HL-60 (cell line): ENCODE data around the gene ZNF837.

ENCODE experiments used
- DNase-seq, 2 experiments: peaks; one replicate each; pipeline ENCODE4 v3.0.0-alpha.2; 2010 to 2020; ENCODE audit warnings: low read depth in 1 of 2, low spot score in 1 of 2
- H3K27ac ChIP-seq: fragments of 250-450 bp; sonication (Bioruptor Pico); replicated peaks from 2 replicates; pipeline ENCODE4 v1.5.1; 2020; ENCODE audit warnings: mild to moderate bottlenecking, moderate library complexity
- H3K27me3 ChIP-seq: fragments of 250-450 bp; sonication (Bioruptor Pico); 2 replicates; pipeline ENCODE4 v1.5.1; 2021; ENCODE audit warnings: mild to moderate bottlenecking, moderate library complexity; ENCODE audit not compliant: insufficient read depth, poor library complexity, severe bottlenecking
- H3K4me3 ChIP-seq: replicated peaks from 2 replicates; pipeline ENCODE4 v1.5.1; 2011; ENCODE audit warnings: mild to moderate bottlenecking, control low read depth, low read length; ENCODE audit not compliant: insufficient read depth
- GABPA ChIP-seq: IDR thresholded peaks from 2 replicates; pipeline ENCODE4 v1.6.1; 2012; ENCODE audit warnings: low read depth
- POLR2AphosphoS5 ChIP-seq: IDR thresholded peaks from 2 replicates; pipeline ENCODE4 v1.6.1; 2012; ENCODE audit warnings: low read depth
- SPI1 ChIP-seq: IDR thresholded peaks from 2 replicates; pipeline ENCODE4 v1.6.1; 2012; ENCODE audit warnings: low read depth, mild to moderate bottlenecking, borderline replicate concordance
- TF ChIP-seq, protein P1 (sequence below): IDR thresholded peaks from 2 replicates; pipeline ENCODE4 v1.6.1; 2012; ENCODE audit warnings: low read depth; ENCODE audit not compliant: insufficient replicate concordance
- TF ChIP-seq, protein P2 (sequence below): IDR thresholded peaks from one replicate; pipeline ENCODE4 v1.5.1; 2011; ENCODE audit warnings: low read length, control low read depth, inconsistent platforms; ENCODE audit not compliant: insufficient read depth

Gene ZNF837

DNA sequence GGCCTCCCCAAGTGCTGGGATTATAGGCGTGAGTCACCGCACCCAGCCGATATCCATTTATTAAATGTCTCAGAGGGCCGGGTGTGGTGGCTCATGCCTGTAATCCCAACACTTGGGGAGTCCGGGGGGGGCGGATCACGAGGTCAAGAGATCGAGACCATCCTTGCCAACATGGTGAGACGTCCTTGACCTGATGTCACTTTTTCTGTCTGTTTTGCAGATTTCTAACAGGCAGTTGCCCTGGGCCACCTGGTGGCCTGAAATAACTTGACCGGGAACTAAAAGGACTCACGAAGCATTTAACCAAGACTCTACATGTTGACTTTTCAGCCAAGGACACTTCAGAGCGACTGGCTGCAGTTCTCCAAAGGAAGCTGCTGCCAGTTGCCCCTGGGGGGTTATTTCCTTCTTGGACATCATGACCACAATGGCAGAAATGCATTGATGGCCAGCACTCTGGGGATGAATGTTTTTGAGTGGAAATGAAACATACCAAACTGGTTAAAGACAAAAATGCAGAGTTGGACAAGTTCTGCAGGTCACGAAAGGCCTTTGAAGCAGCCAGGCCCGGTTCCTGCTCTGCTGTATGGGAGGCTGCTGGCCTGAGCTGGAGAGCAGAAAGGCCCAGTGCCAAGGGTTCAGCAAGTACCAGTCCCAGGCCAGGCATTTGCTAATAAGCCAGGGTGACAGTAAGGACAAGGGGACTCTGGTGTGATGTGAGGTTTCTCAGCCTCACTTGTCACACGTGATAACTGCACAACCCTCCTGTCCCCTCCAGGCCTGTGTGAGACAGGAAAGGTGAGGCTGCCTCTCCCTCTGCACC, 8.3 kb downstream of the ZNF837 start:
- H3K27me3 ChIP-seq: no peaks in the 10 kb centered on the region
- TF ChIP-seq, protein P1, sequence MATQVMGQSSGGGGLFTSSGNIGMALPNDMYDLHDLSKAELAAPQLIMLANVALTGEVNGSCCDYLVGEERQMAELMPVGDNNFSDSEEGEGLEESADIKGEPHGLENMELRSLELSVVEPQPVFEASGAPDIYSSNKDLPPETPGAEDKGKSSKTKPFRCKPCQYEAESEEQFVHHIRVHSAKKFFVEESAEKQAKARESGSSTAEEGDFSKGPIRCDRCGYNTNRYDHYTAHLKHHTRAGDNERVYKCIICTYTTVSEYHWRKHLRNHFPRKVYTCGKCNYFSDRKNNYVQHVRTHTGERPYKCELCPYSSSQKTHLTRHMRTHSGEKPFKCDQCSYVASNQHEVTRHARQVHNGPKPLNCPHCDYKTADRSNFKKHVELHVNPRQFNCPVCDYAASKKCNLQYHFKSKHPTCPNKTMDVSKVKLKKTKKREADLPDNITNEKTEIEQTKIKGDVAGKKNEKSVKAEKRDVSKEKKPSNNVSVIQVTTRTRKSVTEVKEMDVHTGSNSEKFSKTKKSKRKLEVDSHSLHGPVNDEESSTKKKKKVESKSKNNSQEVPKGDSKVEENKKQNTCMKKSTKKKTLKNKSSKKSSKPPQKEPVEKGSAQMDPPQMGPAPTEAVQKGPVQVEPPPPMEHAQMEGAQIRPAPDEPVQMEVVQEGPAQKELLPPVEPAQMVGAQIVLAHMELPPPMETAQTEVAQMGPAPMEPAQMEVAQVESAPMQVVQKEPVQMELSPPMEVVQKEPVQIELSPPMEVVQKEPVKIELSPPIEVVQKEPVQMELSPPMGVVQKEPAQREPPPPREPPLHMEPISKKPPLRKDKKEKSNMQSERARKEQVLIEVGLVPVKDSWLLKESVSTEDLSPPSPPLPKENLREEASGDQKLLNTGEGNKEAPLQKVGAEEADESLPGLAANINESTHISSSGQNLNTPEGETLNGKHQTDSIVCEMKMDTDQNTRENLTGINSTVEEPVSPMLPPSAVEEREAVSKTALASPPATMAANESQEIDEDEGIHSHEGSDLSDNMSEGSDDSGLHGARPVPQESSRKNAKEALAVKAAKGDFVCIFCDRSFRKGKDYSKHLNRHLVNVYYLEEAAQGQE: no peak
- TF ChIP-seq POLR2AphosphoS5 (no peak), GABPA (no peak), SPI1 (no peak)
- TF ChIP-seq, protein P2, sequence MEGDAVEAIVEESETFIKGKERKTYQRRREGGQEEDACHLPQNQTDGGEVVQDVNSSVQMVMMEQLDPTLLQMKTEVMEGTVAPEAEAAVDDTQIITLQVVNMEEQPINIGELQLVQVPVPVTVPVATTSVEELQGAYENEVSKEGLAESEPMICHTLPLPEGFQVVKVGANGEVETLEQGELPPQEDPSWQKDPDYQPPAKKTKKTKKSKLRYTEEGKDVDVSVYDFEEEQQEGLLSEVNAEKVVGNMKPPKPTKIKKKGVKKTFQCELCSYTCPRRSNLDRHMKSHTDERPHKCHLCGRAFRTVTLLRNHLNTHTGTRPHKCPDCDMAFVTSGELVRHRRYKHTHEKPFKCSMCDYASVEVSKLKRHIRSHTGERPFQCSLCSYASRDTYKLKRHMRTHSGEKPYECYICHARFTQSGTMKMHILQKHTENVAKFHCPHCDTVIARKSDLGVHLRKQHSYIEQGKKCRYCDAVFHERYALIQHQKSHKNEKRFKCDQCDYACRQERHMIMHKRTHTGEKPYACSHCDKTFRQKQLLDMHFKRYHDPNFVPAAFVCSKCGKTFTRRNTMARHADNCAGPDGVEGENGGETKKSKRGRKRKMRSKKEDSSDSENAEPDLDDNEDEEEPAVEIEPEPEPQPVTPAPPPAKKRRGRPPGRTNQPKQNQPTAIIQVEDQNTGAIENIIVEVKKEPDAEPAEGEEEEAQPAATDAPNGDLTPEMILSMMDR: no peak
- H3K27ac ChIP-seq: no peak overlapping the region
- no peak overlapping the region for H3K4me3 ChIP-seq
- peak in 1 of 2 experiments; percentile 18 for DNase-seq

DNA sequence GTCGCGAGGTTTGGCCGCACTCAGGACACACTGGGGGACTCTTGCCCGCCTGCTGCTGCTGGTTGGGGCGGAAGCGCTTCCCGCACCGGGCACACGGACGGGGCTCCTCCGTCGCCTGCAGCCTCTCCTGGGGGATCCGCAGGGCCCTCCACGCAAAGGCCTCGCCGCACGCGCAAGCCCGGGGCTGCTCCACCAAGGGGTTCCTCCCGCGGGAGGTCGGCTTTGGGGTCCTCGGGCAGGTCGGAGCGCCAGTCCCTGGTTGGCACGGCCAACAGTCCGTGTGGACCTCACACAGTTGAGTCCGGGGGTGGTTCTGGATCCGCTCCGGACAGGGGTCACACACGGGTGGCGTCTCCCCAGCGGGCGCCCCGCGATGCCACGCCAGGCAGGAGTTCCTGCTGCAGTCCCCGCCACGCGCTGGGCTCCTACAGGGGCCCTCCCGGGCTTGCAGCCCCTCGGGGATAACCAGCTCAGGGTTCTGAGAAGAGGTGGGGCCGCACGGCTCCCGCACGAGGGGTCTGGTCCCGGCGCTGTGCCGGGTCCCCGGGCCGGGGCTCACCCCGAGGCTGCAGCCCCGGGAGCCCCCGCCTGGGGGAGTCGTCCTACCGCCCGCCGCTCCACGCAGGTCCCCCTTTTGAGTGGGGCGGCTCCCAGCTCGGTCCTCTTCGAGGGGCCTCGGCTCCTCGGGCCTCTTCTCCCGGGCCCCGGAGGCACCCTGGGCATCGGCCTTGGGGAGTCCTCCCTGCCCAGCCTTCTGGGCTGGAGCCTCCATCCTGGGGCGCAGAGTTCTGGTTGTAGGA, 12.1 kb downstream of the ZNF837 start:
- no peak overlapping the region for H3K27ac ChIP-seq
- no peak overlapping the region for H3K4me3 ChIP-seq
- H3K27me3 ChIP-seq: no peaks in the 10 kb centered on the region
- TF ChIP-seq, protein P1: no peak
- TF ChIP-seq, protein P2: no peak
- no peak for TF ChIP-seq SPI1
- no peak for TF ChIP-seq GABPA
- TF ChIP-seq POLR2AphosphoS5: no peak
- no peak for DNase-seq

DNA sequence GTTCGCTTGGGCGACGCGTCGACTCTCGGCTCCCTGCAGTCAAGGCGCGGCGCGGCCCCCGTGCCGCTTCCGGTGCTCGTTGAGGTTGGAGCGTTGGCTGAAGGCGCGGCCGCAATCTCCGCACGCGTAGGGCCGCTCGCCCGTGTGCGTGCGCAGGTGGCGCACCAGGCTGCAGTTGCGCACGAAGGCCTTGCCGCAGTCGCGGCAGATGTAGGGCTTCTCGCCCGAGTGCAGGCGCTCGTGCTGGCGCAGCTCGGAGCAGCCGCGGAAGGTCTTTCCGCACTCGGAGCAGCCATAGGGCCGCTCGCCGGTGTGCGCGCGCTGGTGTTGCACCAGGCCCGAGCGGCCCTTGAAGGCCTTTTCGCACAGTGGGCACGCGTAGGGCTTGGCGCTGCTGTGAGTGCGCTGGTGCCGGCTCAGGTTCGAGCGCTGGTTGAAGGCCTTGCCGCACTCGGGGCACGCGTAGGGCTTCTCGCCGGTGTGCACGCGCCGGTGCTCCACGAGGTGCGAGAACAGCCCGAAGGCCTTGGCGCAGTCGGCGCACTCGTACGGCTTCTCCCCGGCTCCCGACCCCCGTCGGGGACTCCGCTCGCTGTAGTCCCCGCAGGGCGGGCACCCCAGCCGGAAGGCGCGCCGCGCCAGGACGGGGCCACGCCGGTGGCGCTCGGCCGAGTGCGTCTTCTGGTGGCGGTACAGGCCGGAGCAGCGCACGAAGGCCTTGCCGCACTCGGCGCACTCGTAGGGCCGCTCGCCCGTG, 13.0 kb downstream of the ZNF837 start:
- no peak overlapping the region for H3K4me3 ChIP-seq
- DNase-seq: no peak

More for the DNA sequence above, 13.0 kb downstream of the ZNF837 start:
- H3K27me3 ChIP-seq: no peaks in the 10 kb centered on the region
- TF ChIP-seq POLR2AphosphoS5 (no peak), GABPA (no peak), SPI1 (no peak)
- TF ChIP-seq, protein P1: no peak
- TF ChIP-seq, protein P2: no peak
- no peak overlapping the region for H3K27ac ChIP-seq
